Prostate gland (tissue), 2 donors: Measurements from ENCODE around the gene SHISA6.
A peak's percentile ranks its signal among the peaks of the same experiment; 100 is the strongest.

ENCODE experiments used
- CTCF ChIP-seq, 4 experiments: fragments of 200-600 bp in 2 of 4; fragments of 450-650 bp in 2 of 4; sonication (generic) in 2 of 4; IDR thresholded peaks; 1 replicate in 3 of 4; 2 replicates in 1 of 4; pipeline ENCODE4 v1.5.1; 2016 to 2019; ENCODE audit warnings: antibody characterized with exemption in 4 of 4, mild to moderate bottlenecking in 2 of 4, moderate library complexity in 2 of 4
- POLR2A ChIP-seq: fragments of 450-650 bp; IDR thresholded peaks from one replicate; pipeline ENCODE4 v1.6.1; 2016; ENCODE audit warnings: antibody characterized with exemption, mild to moderate bottlenecking
- POLR2AphosphoS5 ChIP-seq: sonication (generic); formaldehyde crosslinking; IDR thresholded peaks from one replicate; pipeline ENCODE4 v1.6.1; 2017; ENCODE audit warnings: antibody characterized with exemption

- no peak for TF ChIP-seq CTCF (IDR thresholded peaks at IDR 0.05)
- no peak for TF ChIP-seq POLR2A
- peak; percentile 76 for TF ChIP-seq POLR2AphosphoS5
Measured at GRCh38 chr17:11351479-11351878, 110.5 kb downstream of the SHISA6 start.
